BJ (cell line): ENCODE results near the gene ESAM. TPM values are rescaled to one million over a fixed set of nuclear protein-coding genes. Genes with fewer than 3 reads are reported as not detected.

Experiments used
- CTCF ChIA-PET: fragments of 350-600 bp; formaldehyde crosslinking; extraction: SDS; loops from one replicate; lab custom pipeline; 2021; ENCODE audit warnings: antibody characterized with exemption, inconsistent platforms; lab: Yijun Ruan, JAX
- POLR2A ChIA-PET: fragments of 300-600 bp; sonication (Branson Sonifier 250); formaldehyde crosslinking; extraction: SDS; loops from one replicate; lab custom pipeline; 2021; ENCODE audit warnings: antibody characterized with exemption; lab: Charles Lee
- DNase-seq: peaks from one replicate; pipeline ENCODE4 v3.0.0-alpha.2; 2011; ENCODE audit warnings: low read depth
- H3K27me3 ChIP-seq: 2 replicates; pipeline ENCODE4 v1.6.0; 2011; ENCODE audit warnings: low read length; ENCODE audit not compliant: control insufficient read depth, insufficient read depth
- H3K36me3 ChIP-seq: 2 replicates; pipeline ENCODE4 v1.5.1; 2011; ENCODE audit warnings: low read length; ENCODE audit not compliant: control insufficient read depth, insufficient read depth
- H3K4me3 ChIP-seq: 2 replicates; pipeline ENCODE4 v1.5.1; 2011; ENCODE audit warnings: low read depth, mild to moderate bottlenecking, control low read depth, low read length
- CTCF ChIP-seq: IDR thresholded peaks from 2 replicates; pipeline ENCODE4 v1.5.1; 2011; ENCODE audit warnings: low read depth, mild to moderate bottlenecking, control low read depth, inconsistent platforms, low read length, moderate library complexity; ENCODE audit not compliant: insufficient read depth
- polyA plus RNA-seq: library from polyadenylated mRNA; depleted of rRNA; stranded (reverse); fragments of >200 nt; gene quantifications from 2 replicates; pipeline ENCODE4 v1.2.3, GENCODE V29; 2011

ESAM gene
- polyA plus RNA-seq, 1 experiment = 0.17 TPM

DNA sequence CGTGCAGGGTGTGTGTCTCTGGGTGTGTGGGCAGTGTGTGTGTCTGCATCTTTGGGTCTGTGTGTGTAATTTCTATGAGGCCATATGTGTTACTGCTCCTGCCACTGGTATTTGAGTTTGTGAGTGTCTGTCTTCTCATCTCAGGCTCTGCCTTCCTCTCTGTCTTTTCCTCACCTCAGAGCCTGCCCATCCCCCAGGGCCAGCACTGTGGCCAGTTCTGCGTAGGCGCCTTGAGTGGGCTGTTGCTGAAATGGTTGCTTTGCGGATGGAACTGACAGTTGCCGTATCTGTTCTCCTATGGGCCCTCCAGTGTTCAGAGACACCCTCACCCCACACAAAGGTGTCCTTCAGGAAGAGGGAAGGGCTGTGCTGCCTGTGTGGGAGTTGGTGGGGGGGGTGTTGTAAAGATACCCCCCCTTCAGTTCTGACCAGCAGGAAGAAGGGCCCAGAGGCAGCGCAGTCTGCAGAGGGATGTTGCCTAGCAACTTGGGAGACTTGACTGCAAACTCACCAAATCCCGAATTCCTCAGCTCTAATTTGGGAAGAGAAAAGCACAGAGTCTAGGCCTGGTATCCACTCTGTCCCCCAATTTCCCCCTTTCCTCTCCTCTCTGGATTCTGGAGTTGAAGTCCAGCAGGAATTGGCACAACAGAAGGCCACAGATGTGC lies 24.3 kb downstream of the ESAM start:
- peaks cover 30% of the 10 kb centered on the region for H3K27me3 ChIP-seq
- DNase-seq = no peak
- no peak for TF ChIP-seq CTCF
- ChIA-PET POLR2A (no interaction called here), CTCF (interaction anchor here (1.1 to 1.4 kb wide), 3 partner anchors 9 to 69 kb away, joined by 3 to 9 read pairs (median 4); no protein-coding TSS in a partner anchor)
- H3K4me3 ChIP-seq = no peak overlapping the region
- H3K36me3 ChIP-seq = no peaks in the 10 kb centered on the region

DNA sequence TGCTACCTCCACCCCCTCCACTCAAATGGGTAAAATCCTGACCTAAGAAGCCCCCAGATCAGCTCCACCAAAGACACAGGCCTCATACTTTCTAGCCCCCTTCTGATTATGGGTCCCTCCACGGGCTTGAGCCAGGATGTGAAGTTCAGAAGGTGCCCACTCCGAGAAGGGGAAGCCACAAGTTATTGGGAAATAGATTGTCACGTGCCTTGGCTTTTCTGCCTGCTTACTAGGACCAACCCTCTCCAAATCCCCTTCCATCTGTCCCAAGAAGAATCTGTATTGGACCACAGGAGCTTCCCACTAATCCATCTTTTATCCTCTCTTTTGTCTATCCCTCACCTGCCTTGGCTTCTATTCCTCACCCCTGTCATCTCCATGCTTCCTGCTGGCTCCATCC lies 25.4 kb downstream of the ESAM start:
- POLR2A ChIA-PET = no interaction called here
- no peak for TF ChIP-seq CTCF
- Histone ChIP-seq H3K4me3 (no peak overlapping the region), H3K36me3 (no peaks in the 10 kb centered on the region), H3K27me3 (peaks cover 26% of the 10 kb centered on the region)
- no peak for DNase-seq
- CTCF ChIA-PET = interaction anchor here (1.1 to 1.2 kb wide), 2 partner anchors 10 to 68 kb away, joined by 3 to 4 read pairs; no protein-coding TSS in a partner anchor

DNA sequence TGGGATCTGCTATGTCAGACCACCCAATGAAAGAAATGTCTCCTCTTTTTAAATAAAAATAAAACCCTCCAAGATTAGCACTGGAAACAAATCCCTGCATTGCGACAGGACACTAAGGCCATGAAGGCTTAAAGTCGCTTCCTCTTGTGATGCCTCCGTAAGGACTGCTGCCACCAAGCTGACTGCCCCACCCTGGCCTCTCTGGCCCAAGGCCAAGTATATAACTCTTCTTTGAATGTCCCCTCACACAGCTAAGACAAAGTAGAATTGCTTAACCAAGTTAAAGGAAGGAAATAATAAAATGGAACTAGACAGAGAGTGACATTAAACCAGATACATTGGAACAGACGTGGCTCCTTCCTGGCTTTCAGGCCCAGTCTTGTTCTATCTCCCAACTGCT lies 29.9 kb downstream of the ESAM start:
- TF ChIP-seq CTCF = no peak
- Histone ChIP-seq H3K4me3 (no peak overlapping the region), H3K27me3 (peaks cover 10% of the 10 kb centered on the region), H3K36me3 (no peaks in the 10 kb centered on the region)
- no peak for DNase-seq
- ChIA-PET CTCF (interaction anchor here (1.4 to 4.3 kb wide), 2 partner anchors 14 to 26 kb away, joined by 4 to 17 read pairs; no protein-coding TSS in a partner anchor), POLR2A (no interaction called here)

DNA sequence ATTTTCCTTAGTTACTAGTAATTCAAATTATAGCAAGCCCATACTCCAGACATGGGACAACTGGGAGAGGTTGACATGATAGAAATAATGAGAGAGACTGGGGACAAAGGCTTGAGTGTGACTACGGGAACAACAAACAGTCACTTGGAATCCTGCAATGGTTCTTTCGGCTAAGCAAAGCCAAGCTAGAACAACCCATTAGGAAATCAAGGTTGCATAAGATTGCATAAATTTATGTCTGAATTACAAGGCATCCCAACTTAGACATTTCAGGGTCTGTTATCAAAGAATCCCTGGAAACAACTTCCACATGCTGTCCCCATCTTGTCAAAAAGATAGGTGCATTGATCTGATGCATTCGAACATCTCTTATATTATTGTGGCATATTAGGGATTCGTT lies 32.5 kb downstream of the ESAM start:
- H3K36me3 ChIP-seq = no peaks in the 10 kb centered on the region
- ChIA-PET POLR2A (no interaction called here), CTCF (interaction anchor here (1.8 kb wide), 1 partner anchor 14 kb away, joined by 5 read pairs; no protein-coding TSS in a partner anchor)
- no peak for DNase-seq
- no peak overlapping the region for H3K4me3 ChIP-seq
- H3K27me3 ChIP-seq = peaks cover 4% of the 10 kb centered on the region
- TF ChIP-seq CTCF = no peak

DNA sequence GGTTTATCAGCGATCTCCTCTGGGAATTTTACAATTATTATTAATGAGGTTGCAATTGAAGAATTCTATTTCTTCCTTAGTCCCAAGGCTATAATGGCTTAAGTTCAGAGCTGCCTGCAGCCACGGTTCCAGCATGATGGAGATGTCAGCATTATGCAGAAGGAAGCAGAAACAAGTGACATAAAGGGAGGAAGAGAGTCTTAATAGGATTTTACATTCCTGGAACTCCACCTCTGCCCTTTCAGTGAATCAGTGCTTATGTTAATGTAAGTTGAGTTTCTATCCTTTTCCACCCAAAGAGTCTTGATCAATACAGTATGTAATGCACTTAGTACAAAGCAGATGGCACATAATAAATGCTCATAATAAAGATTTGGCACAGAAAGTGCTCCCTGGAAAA lies 34.0 kb downstream of the ESAM start:
- H3K4me3 ChIP-seq = no peak overlapping the region
- peaks cover 4% of the 10 kb centered on the region for H3K27me3 ChIP-seq
- no peak for TF ChIP-seq CTCF
- ChIA-PET CTCF (no interaction called here), POLR2A (no interaction called here)
- H3K36me3 ChIP-seq = no peaks in the 10 kb centered on the region
- DNase-seq = no peak
